ENCODE results near the gene NECTIN2. TPM values are rescaled to one million over a fixed set of nuclear protein-coding genes. Genes with fewer than 3 reads are reported as not detected.

The NECTIN2 gene
- total and polyA plus RNA-seq, 2 donors from 2014 or later = 110 to 111 TPM

DNA sequence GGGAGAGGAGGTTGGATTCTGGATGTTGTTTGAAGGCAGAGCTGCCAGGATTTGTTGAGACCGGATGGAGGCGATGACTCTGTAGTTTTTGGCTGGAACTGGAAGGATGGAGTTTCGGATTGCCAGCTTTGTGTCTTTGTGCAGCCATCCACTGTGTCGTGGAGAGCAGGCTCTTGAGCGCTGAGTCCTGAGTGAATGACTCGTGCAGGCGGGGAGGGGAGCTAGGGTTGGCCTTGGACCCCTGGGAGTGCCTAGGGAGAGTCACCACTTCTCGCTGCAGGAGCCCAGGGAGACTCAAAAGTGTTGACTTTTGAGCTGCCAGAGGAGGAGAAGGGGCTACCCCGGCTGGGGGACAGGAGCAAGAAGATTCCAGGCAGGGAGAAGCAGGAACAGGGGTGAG is 48.8 kb downstream of the NECTIN2 start:
- peaks cover 0 to 12% (median 8%) of the 10 kb centered on the region in 3 donors for H3K36me3 ChIP-seq (ENCODE audit: control insufficient read depth in 2 of 3, insufficient read depth in 3 of 3, low read length in 3 of 3)
- H3K27ac ChIP-seq (ENCODE audit: low read depth in 2 of 2, low read length in 2 of 2) = no peak overlapping the region
- TF ChIP-seq, protein P1, sequence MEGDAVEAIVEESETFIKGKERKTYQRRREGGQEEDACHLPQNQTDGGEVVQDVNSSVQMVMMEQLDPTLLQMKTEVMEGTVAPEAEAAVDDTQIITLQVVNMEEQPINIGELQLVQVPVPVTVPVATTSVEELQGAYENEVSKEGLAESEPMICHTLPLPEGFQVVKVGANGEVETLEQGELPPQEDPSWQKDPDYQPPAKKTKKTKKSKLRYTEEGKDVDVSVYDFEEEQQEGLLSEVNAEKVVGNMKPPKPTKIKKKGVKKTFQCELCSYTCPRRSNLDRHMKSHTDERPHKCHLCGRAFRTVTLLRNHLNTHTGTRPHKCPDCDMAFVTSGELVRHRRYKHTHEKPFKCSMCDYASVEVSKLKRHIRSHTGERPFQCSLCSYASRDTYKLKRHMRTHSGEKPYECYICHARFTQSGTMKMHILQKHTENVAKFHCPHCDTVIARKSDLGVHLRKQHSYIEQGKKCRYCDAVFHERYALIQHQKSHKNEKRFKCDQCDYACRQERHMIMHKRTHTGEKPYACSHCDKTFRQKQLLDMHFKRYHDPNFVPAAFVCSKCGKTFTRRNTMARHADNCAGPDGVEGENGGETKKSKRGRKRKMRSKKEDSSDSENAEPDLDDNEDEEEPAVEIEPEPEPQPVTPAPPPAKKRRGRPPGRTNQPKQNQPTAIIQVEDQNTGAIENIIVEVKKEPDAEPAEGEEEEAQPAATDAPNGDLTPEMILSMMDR (IDR thresholded peaks at IDR 0.05; ENCODE audit: borderline replicate concordance, extremely low read depth, insufficient read depth) = no peak
- peaks cover 0 to 15% (median 12%) of the 10 kb centered on the region in 3 donors for H3K4me1 ChIP-seq (ENCODE audit: control insufficient read depth in 2 of 3, insufficient read depth in 2 of 3, low read depth in 1 of 3, low read length in 3 of 3)
- H3K27me3 ChIP-seq (ENCODE audit: control insufficient read depth, insufficient read depth, low read length) = no peaks in the 10 kb centered on the region
- no peak overlapping the region for H3K9ac ChIP-seq (ENCODE audit: low read length in 3 of 3)
- FAIRE-seq (no peak), DNase-seq (no peak)
- intact Hi-C loops (cut with DNase I) = no loop called here
- H3K4me3 ChIP-seq (ENCODE audit: low read length in 3 of 3) = no peak overlapping the region
- H3K9me3 ChIP-seq (ENCODE audit: control insufficient read depth in 2 of 3, insufficient read depth in 1 of 3, low read length in 3 of 3) = no peaks in the 10 kb centered on the region

DNA sequence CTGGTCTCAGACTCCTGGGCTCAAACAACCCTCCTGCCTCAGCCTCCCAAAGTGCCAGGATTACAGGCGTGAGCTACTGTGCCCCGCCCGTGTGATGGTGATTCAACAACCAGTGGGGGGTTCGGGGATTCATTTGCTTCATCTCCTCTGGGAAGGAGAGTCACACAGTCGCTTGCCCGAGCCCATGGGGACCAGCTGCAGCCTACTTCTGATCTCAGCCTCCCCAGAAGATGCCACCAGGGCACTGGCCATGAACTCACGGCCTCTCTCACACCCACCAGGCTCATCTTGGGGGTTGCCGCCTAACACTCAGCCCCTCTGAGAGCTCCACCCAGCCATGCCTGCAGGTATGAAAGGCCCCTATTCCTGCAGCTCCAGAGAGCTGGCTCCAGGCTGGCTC is 51.7 kb downstream of the NECTIN2 start:
- Histone ChIP-seq H3K9me3 (ENCODE audit: control insufficient read depth in 2 of 3, insufficient read depth in 1 of 3, low read length in 3 of 3) (no peaks in the 10 kb centered on the region), H3K4me3 (ENCODE audit: low read length in 3 of 3) (no peak overlapping the region), H3K9ac (ENCODE audit: low read length in 3 of 3) (no peak overlapping the region), H3K36me3 (ENCODE audit: control insufficient read depth in 2 of 3, insufficient read depth in 3 of 3, low read length in 3 of 3) (peaks cover 0 to 16% (median 11%) of the 10 kb centered on the region in 3 donors), H3K4me1 (ENCODE audit: control insufficient read depth in 2 of 3, insufficient read depth in 2 of 3, low read depth in 1 of 3, low read length in 3 of 3) (peaks cover 0 to 4% (median 0%) of the 10 kb centered on the region in 3 donors), H3K27me3 (ENCODE audit: control insufficient read depth, insufficient read depth, low read length) (no peaks in the 10 kb centered on the region), H3K27ac (ENCODE audit: low read depth in 2 of 2, low read length in 2 of 2) (no peak overlapping the region)
- intact Hi-C loops (cut with DNase I) = no loop called here
- TF ChIP-seq, protein P1 (IDR thresholded peaks at IDR 0.05; ENCODE audit: borderline replicate concordance, extremely low read depth, insufficient read depth) = no peak
- FAIRE-seq (no peak), DNase-seq (no peak)

DNA sequence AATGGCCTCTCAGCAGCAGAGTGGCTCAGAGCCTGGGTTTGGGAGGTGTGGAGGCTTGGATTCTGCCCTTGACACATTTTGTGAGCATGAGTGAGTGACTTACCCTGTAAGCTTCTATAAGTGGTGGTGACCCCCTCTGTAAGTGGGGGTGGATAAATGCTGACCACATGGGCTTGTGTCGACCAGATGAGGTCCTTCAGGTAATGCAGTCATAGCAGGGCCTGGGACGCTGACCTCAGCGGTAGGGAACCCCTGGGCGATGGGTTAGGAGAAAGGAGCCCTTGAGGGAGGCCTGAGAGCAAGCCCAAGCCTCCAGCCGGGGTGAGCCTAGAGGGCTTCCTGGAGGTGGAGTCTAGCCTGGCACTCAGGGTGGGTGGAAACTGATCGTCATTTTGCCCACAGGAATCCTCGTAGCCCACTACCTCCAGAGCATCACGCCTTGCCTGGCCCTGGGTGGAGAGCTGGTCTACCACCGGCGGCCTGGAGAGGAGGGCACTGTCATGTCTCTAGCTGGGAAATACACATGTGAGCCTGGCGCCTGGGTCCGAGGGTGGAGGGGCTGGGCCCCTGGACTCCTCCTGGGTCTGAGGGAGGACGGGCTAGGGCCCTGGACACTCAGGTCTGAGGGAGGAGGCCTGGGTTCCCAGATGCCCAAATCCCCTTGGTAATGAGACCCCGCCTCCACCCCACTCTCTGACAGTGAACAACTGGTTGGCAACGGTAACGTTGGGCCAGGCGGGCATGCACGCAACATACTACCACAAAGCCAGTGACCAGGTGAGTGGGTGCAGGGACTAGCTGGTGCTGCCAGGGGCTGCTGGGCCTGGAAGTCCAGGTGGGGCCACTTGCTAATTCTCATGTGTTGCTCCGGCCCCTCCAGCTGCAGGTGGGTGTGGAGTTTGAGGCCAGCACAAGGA is 54.5 kb downstream of the NECTIN2 start:
- FAIRE-seq = no peak
- Histone ChIP-seq H3K9ac (ENCODE audit: low read length in 3 of 3) (no peak overlapping the region), H3K4me3 (ENCODE audit: low read length in 3 of 3) (no peak overlapping the region), H3K27me3 (ENCODE audit: control insufficient read depth, insufficient read depth, low read length) (no peaks in the 10 kb centered on the region), H3K36me3 (ENCODE audit: control insufficient read depth in 2 of 3, insufficient read depth in 3 of 3, low read length in 3 of 3) (peaks cover 0 to 10% (median 7%) of the 10 kb centered on the region in 3 donors), H3K27ac (ENCODE audit: low read depth in 2 of 2, low read length in 2 of 2) (no peak overlapping the region), H3K4me1 (ENCODE audit: control insufficient read depth in 2 of 3, insufficient read depth in 2 of 3, low read depth in 1 of 3, low read length in 3 of 3) (peaks cover 0 to 4% (median 0%) of the 10 kb centered on the region in 3 donors), H3K9me3 (ENCODE audit: control insufficient read depth in 2 of 3, insufficient read depth in 1 of 3, low read length in 3 of 3) (no peaks in the 10 kb centered on the region)
- TF ChIP-seq, protein P1 (IDR thresholded peaks at IDR 0.05; ENCODE audit: borderline replicate concordance, extremely low read depth, insufficient read depth) = no peak
- intact Hi-C loops (cut with DNase I) = no loop called here
- DNase-seq = no peak

Measured in kidney (tissue), 14 donors.